Epithelial cell of proximal tubule (primary cell): Measurements from ENCODE around the gene CEP126. TPM values are rescaled to one million over a fixed set of nuclear protein-coding genes. Genes with fewer than 3 reads are reported as not detected.

Experiments used
- DNase-seq: peaks from one replicate; pipeline ENCODE4 v3.0.0-alpha.2; 2011; ENCODE audit warnings: low read depth
- H3K4me3 ChIP-seq: 2 replicates; pipeline ENCODE4 v1.5.1; 2011; ENCODE audit warnings: low read depth, mild to moderate bottlenecking, low read length
- CTCF ChIP-seq: conservative IDR thresholded peaks from 2 replicates; pipeline ENCODE4 v1.5.1; 2012; ENCODE audit warnings: low read depth, mild to moderate bottlenecking, low read length
- total RNA-seq: library from RNA; depleted of rRNA; stranded (reverse); fragments of >200 nt; gene quantifications from 2 replicates; pipeline ENCODE4 v1.2.3, GENCODE V29; 2015

The CEP126 gene
- total RNA-seq, 1 donor from 2014 or later, result 0.92 TPM

- no peak for DNase-seq
- TF ChIP-seq CTCF, result no peak
- H3K4me3 ChIP-seq, result no peak overlapping the region
Observed at GRCh38 chr11:101929294-101929915, 14.6 kb downstream of the CEP126 start.

DNA sequence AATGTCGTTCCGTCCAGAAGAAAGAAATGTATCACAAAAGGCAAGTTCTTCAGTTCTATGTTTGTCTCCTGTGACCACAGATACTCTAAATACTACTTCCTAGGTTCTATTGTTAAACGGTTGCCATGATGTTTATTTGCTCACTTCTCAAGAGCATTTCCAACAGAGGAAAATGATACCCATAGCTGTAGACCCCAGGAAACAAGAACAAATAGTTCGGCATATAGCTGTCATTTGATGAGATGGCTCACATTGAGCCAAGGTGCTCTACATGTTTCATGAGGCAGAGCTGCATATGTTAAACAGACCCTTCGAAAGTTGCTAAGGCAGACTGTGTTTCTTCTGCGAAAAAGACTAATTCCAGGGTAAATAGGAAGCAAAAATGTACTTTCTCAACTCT lies 16.9 kb downstream of the CEP126 start:
- TF ChIP-seq CTCF, result no peak
- H3K4me3 ChIP-seq, result no peak overlapping the region
- no peak for DNase-seq

- no peak overlapping the region for H3K4me3 ChIP-seq
- TF ChIP-seq CTCF, result no peak
- no peak for DNase-seq
Observed at GRCh38 chr11:101940901-101941520, 26.2 kb downstream of the CEP126 start.

GRCh38 chr11:101944923-101945322 lies 30.1 kb downstream of the CEP126 start:
- no peak for DNase-seq
- no peak overlapping the region for H3K4me3 ChIP-seq
- no peak for TF ChIP-seq CTCF

- TF ChIP-seq CTCF, result no peak
- no peak for DNase-seq
- no peak overlapping the region for H3K4me3 ChIP-seq
Observed at GRCh38 chr11:101945448-101945847, 30.6 kb downstream of the CEP126 start.

DNA sequence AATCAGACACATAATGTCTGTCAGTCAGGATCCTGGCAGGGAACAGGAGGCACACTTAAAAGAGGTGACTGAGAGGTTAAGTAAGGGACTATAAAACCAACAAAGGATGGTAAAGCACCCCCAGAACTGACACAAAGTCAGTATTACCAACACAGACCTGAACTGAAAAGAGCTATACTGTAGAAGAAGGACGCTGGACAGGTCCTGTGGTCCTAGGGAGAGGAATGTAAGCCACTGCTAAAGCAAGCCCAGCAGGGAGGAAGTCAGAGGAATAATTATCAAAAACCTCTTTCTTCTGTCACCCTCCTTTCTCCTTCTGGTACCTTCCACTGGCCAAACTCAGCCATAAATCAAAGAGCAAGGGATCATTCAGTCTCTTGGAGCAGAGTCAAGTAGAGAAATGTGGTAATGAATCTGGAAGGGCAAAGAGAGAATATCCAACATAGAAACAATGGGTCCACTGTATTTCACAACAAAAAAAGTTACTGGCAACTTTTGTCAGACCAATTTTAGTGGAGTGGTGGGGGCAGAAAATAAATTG lies 34.9 kb downstream of the CEP126 start:
- TF ChIP-seq CTCF, result no peak
- no peak overlapping the region for H3K4me3 ChIP-seq
- DNase-seq, result no peak

- H3K4me3 ChIP-seq, result no peak overlapping the region
- no peak for TF ChIP-seq CTCF
- no peak for DNase-seq
Observed at GRCh38 chr11:101955278-101955677, 40.5 kb downstream of the CEP126 start.
